ENCODE measurements around the gene PARP15. TPM values are rescaled to one million over a fixed set of nuclear protein-coding genes. Genes with fewer than 3 reads are reported as not detected.

The PARP15 gene
- total and polyA plus RNA-seq, 2 experiments from 2014 or later, result 0.39 to 0.87 TPM

DNA sequence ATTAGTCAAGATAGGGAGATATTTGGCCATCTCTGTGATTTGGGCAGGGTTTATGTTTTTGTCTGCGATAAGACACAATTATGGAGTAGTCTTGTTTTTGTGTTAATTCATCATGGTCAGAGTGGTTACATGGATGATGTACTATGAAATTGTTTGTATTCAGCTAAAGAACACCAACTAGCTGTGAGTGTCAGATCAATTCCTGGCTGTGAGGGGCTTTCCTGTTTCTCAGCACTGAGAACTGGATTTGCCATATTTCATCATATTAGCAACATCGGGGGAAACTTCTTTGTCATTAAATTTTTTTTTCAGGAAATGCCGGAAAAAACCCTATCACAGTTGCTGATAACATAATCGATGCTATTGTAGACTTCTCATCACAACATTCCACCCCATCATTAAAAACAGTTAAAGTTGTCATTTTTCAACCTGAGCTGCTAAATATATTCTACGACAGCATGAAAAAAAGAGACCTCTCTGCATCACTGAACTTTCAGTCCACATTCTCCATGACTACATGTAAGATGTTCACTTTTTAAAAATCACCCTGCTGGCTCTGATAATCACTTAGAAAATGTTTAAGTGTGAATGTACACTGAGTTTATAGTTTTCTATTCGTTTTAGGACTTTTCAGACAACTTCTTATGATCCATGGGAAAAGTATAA lies 49.2 kb downstream of the PARP15 start (continued):
- no peak for TF ChIP-seq ZNF462 (CRISPR knock-in tag; IDR thresholded peaks at IDR 0.05)
- TF ChIP-seq EZH2phosphoT487 (IDR thresholded peaks at IDR 0.05; ENCODE audit: unreplicated experiment), result no peak

DNA sequence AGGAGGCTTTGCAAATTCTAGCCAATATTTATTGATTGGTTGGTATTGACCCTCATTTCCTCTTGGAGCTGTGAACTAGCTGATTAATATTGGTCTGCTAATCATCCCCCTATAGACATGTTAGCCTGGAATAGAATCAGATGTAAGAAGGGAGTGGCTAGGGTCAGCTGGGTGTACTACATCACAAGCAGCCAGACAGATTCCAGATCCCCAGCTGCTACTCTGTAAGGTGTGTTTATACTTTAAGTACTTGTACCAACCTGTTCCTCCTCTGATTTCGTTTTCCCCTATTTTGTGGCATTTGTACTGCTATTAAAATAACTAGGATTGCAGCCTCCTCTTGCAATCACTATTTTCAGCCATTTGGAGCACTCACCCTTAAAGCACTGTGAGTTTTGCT lies 49.9 kb downstream of the PARP15 start:
- H3K27me3 ChIP-seq (ENCODE audit: insufficient read depth), result no peaks in the 10 kb centered on the region
- H3F3A ChIP-seq (replicated peaks; ENCODE audit: low read depth), result no peaks in the 10 kb centered on the region
- H2AFZ ChIP-seq, result no peak overlapping the region
- ATAC-seq, result no peak
- no peak overlapping the region for H3K4me3 ChIP-seq
- H3K27ac ChIP-seq (ENCODE audit: low read depth), result no peak overlapping the region
- no peak for DNase-seq (ENCODE audit: low spot score)
- no peak overlapping the region for H3K4me3 Mint-ChIP-seq
- no peaks in the 10 kb centered on the region for H4K20me1 ChIP-seq (replicated peaks; ENCODE audit: insufficient read depth)
- H3K36me3 ChIP-seq (ENCODE audit: insufficient read depth), result no peaks in the 10 kb centered on the region
- peaks cover 4% of the 10 kb centered on the region for H3K27me3 Mint-ChIP-seq (ENCODE audit: insufficient read depth, low read depth, poor library complexity)
- no peak overlapping the region for H3K27ac Mint-ChIP-seq
- peaks cover 6% of the 10 kb centered on the region for H3K4me1 Mint-ChIP-seq
- H3K9me2 ChIP-seq (ENCODE audit: insufficient read depth), result no peaks in the 10 kb centered on the region
- no peaks in the 10 kb centered on the region for H3K79me2 ChIP-seq (replicated peaks; ENCODE audit: insufficient read depth)
- H3K9me3 Mint-ChIP-seq, result peaks cover 11% of the 10 kb centered on the region; the same call in 2 of the 3 replicates
- no peaks in the 10 kb centered on the region for H3K4me1 ChIP-seq (ENCODE audit: insufficient read depth)
- H3K4me2 ChIP-seq, result no peak overlapping the region
- no peaks in the 10 kb centered on the region for H3K36me3 Mint-ChIP-seq (ENCODE audit: low read depth)
- TF ChIP-seq NANOG (IDR thresholded peaks at IDR 0.05; ENCODE audit: borderline replicate concordance) (no peak), CREB1 (CRISPR knock-in tag; IDR thresholded peaks at IDR 0.05; ENCODE audit: low read depth) (no peak), POLR2AphosphoS5 (IDR thresholded peaks at IDR 0.05; ENCODE audit: low read depth) (no peak), CTCF (conservative IDR thresholded peaks at IDR 0.05; ENCODE audit: low read depth in 2 of 2) (no peak), ZNF331 (CRISPR knock-in tag; IDR thresholded peaks at IDR 0.05; ENCODE audit: low read depth) (no peak), ZNF114 (CRISPR knock-in tag; IDR thresholded peaks at IDR 0.05) (no peak), STAT1 (IDR thresholded peaks at IDR 0.05; ENCODE audit: unreplicated experiment) (no peak), JUNB (IDR thresholded peaks at IDR 0.05; ENCODE audit: unreplicated experiment) (no peak), EZH2phosphoT487 (IDR thresholded peaks at IDR 0.05; ENCODE audit: unreplicated experiment) (no peak)
- TF ChIP-seq, protein P1, sequence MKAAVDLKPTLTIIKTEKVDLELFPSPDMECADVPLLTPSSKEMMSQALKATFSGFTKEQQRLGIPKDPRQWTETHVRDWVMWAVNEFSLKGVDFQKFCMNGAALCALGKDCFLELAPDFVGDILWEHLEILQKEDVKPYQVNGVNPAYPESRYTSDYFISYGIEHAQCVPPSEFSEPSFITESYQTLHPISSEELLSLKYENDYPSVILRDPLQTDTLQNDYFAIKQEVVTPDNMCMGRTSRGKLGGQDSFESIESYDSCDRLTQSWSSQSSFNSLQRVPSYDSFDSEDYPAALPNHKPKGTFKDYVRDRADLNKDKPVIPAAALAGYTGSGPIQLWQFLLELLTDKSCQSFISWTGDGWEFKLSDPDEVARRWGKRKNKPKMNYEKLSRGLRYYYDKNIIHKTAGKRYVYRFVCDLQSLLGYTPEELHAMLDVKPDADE (IDR thresholded peaks at IDR 0.05), result no peak
- TF ChIP-seq, protein P2, sequence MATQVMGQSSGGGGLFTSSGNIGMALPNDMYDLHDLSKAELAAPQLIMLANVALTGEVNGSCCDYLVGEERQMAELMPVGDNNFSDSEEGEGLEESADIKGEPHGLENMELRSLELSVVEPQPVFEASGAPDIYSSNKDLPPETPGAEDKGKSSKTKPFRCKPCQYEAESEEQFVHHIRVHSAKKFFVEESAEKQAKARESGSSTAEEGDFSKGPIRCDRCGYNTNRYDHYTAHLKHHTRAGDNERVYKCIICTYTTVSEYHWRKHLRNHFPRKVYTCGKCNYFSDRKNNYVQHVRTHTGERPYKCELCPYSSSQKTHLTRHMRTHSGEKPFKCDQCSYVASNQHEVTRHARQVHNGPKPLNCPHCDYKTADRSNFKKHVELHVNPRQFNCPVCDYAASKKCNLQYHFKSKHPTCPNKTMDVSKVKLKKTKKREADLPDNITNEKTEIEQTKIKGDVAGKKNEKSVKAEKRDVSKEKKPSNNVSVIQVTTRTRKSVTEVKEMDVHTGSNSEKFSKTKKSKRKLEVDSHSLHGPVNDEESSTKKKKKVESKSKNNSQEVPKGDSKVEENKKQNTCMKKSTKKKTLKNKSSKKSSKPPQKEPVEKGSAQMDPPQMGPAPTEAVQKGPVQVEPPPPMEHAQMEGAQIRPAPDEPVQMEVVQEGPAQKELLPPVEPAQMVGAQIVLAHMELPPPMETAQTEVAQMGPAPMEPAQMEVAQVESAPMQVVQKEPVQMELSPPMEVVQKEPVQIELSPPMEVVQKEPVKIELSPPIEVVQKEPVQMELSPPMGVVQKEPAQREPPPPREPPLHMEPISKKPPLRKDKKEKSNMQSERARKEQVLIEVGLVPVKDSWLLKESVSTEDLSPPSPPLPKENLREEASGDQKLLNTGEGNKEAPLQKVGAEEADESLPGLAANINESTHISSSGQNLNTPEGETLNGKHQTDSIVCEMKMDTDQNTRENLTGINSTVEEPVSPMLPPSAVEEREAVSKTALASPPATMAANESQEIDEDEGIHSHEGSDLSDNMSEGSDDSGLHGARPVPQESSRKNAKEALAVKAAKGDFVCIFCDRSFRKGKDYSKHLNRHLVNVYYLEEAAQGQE (IDR thresholded peaks at IDR 0.05; ENCODE audit: unreplicated experiment), result no peak
